Vagina (tissue), 2 donors: ENCODE results near the gene C11orf65. TPM values are rescaled to one million over a fixed set of nuclear protein-coding genes. Genes with fewer than 3 reads are reported as not detected.

Experiments
- DNase-seq, 2 donors: peaks; one replicate each; pipeline ENCODE4 v3.0.0-alpha.2; 2017; ENCODE audit errors: extremely low spot score in 2 of 2
- H3K27ac ChIP-seq: fragments of 200-600 bp; sonication (generic); one replicate; pipeline ENCODE4 v1.5.1; 2019
- H3K27me3 ChIP-seq: fragments of 200-600 bp; sonication (generic); one replicate; pipeline ENCODE4 v1.5.1; 2019
- H3K36me3 ChIP-seq, 2 donors: fragments of 200-600 bp; sonication (generic); one replicate each; pipeline ENCODE4 v1.5.1; 2017 to 2019
- H3K4me1 ChIP-seq: fragments of 200-600 bp; sonication (generic); one replicate; pipeline ENCODE4 v1.5.1; 2019
- H3K4me3 ChIP-seq, 2 donors: fragments of 200-600 bp; sonication (generic); 1 replicate in 1 of 2; 2 replicates in 1 of 2; pipeline ENCODE4 v1.5.1; 2016 to 2019
- H3K9me3 ChIP-seq: fragments of 200-600 bp; sonication (generic); one replicate; pipeline ENCODE4 v1.5.1; 2019
- CTCF ChIP-seq, 3 experiments: fragments of 450-650 bp in 2 of 3; fragments of 200-600 bp in 1 of 3; sonication (generic) in 1 of 3; IDR thresholded peaks; one replicate each; pipeline ENCODE4 v1.5.1; 2017 to 2019; ENCODE audit warnings: antibody characterized with exemption in 3 of 3, mild to moderate bottlenecking in 2 of 3, moderate library complexity in 2 of 3
- POLR2A ChIP-seq, 2 donors: fragments of 450-650 bp; IDR thresholded peaks; one replicate each; pipeline ENCODE4 v1.6.1; 2017; ENCODE audit warnings: antibody characterized with exemption in 2 of 2, mild to moderate bottlenecking in 2 of 2, moderate library complexity in 2 of 2
- POLR2AphosphoS5 ChIP-seq, 2 donors: sonication (generic); formaldehyde crosslinking; IDR thresholded peaks; one replicate each; pipeline ENCODE4 v1.9.0; 2017; ENCODE audit warnings: antibody characterized with exemption in 2 of 2, mild to moderate bottlenecking in 2 of 2, low read depth in 1 of 2; ENCODE audit not compliant: insufficient read depth in 1 of 2
- intact Hi-C: fragments of 100-400 bp; cut with DNase I; formaldehyde crosslinking; loops from one replicate; pipeline ENCODE4 v1.15.1; 2023
- total RNA-seq: library from RNA; depleted of rRNA; stranded (reverse); fragments of >200 nt; gene quantifications from one replicate; pipeline ENCODE4 v1.2.3, GENCODE V29; 2016

Gene C11orf65
- total RNA-seq, 1 donor from 2014 or later = 0.25 TPM

GRCh38 chr11:108364159-108364558, 103.2 kb downstream of the C11orf65 start:
- H3K4me1 ChIP-seq = no peaks in the 10 kb centered on the region
- H3K27me3 ChIP-seq = no peaks in the 10 kb centered on the region
- no peaks in the 10 kb centered on the region for H3K36me3 ChIP-seq
- DNase-seq = no peak
- H3K27ac ChIP-seq = no peak overlapping the region
- H3K4me3 ChIP-seq = no peak overlapping the region
- intact Hi-C loops = no loop called here
- no peaks in the 10 kb centered on the region for H3K9me3 ChIP-seq
- TF ChIP-seq CTCF (IDR thresholded peaks at IDR 0.05) (no peak), POLR2AphosphoS5 (IDR thresholded peaks at IDR 0.05; ENCODE audit: insufficient read depth in 1 of 2, low read depth in 1 of 2) (no peak), POLR2A (IDR thresholded peaks at IDR 0.05) (no peak)

DNA sequence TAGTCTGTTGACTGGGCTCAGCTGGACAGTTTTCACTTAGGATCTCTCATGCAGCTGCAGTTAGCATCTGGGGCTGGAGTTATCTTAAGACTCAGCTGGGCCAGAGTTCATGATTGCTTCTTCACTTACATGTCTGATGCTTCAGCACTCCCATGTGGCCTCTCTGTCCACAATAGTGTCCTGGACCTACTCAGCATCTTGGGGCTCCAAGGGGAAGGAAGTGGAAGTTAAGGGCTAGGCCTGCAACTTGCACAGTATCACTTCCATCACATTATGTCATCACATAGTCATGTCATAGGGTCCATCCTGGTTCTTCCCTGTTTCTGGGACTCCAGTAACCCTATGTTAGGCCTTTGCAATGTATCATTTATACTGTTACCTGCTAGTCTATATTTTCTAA, 115.9 kb downstream of the C11orf65 start:
- no peak for DNase-seq
- intact Hi-C loops = no loop called here
- TF ChIP-seq POLR2AphosphoS5 (IDR thresholded peaks at IDR 0.05; ENCODE audit: insufficient read depth in 1 of 2, low read depth in 1 of 2) (no peak), POLR2A (IDR thresholded peaks at IDR 0.05) (no peak), CTCF (IDR thresholded peaks at IDR 0.05) (no peak)
- Histone ChIP-seq H3K4me1 (no peaks in the 10 kb centered on the region), H3K27ac (no peak overlapping the region), H3K9me3 (no peaks in the 10 kb centered on the region), H3K27me3 (no peaks in the 10 kb centered on the region), H3K4me3 (no peak overlapping the region), H3K36me3 (peaks cover 0 to 61% of the 10 kb centered on the region in 2 donors)

DNA sequence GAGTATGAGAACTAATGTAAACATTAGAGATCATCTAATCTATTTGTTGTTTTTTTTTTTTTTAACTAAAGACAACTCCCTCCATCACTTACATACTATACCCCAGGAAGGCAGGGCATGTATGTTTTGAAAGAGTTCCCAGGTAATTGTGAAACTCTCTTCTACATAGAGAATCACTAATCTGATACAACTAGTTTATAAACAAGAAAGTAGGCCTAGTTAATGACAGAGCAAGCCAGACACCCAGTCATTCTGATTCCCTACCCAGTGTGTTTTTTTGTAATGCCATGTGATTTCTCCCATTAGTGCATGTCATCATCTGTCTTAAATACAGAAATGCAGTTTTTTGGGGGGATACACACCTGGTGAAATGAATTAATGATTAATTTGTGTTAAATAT, 120.9 kb downstream of the C11orf65 start:
- no peaks in the 10 kb centered on the region for H3K9me3 ChIP-seq
- no peak overlapping the region for H3K27ac ChIP-seq
- H3K36me3 ChIP-seq = peaks cover 0 to 23% of the 10 kb centered on the region in 2 donors
- H3K27me3 ChIP-seq = no peaks in the 10 kb centered on the region
- TF ChIP-seq CTCF (IDR thresholded peaks at IDR 0.05) (no peak), POLR2A (IDR thresholded peaks at IDR 0.05) (no peak), POLR2AphosphoS5 (IDR thresholded peaks at IDR 0.05; ENCODE audit: insufficient read depth in 1 of 2, low read depth in 1 of 2) (no peak)
- H3K4me1 ChIP-seq = no peaks in the 10 kb centered on the region
- DNase-seq = no peak
- H3K4me3 ChIP-seq = no peak overlapping the region
- intact Hi-C loops = no loop called here

DNA sequence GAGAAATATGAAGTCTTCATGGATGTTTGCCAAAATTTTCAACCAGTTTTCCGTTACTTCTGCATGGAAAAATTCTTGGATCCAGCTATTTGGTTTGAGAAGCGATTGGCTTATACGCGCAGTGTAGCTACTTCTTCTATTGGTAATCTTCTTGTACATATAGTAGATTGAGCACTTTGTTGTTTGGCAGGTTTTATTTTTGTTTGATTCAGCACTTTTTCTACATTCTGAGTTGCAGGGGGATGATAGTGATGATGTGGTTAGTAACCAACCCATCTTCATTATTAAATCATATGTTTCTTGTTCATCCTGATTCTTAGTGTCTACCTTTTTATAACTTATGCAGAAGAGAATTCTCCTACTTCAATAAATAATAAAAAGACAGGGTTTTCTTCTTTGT, 121.6 kb downstream of the C11orf65 start:
- no peak for DNase-seq
- no peak overlapping the region for H3K27ac ChIP-seq
- H3K27me3 ChIP-seq = no peaks in the 10 kb centered on the region
- intact Hi-C loops = no loop called here
- TF ChIP-seq POLR2A (IDR thresholded peaks at IDR 0.05) = no peak
- TF ChIP-seq POLR2AphosphoS5 (IDR thresholded peaks at IDR 0.05; ENCODE audit: insufficient read depth in 1 of 2, low read depth in 1 of 2) = no peak
- H3K4me3 ChIP-seq = no peak overlapping the region
- H3K9me3 ChIP-seq = no peaks in the 10 kb centered on the region
- H3K36me3 ChIP-seq = peaks cover 0 to 17% of the 10 kb centered on the region in 2 donors
- H3K4me1 ChIP-seq = no peaks in the 10 kb centered on the region

DNA sequence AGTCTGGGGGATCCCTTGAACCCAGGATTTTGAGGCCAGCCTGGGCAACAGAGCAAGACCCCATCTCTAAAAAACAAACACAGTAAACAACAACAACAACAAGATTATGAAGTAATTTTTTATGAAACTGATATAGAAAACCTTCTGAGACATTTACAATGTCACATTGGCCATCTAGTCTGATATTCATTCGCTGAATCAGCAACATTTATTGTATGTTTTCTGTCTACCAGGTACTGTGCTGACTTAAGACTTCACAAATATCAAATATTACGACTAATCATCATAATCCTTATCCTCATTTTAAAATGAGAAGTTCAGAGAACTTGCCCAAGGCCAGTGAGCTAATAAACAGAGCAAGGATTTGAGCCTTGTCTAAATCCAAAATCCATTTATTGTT, 123.6 kb downstream of the C11orf65 start:
- H3K4me3 ChIP-seq = no peak overlapping the region
- H3K36me3 ChIP-seq = no peaks in the 10 kb centered on the region
- no peak for DNase-seq
- intact Hi-C loops = no loop called here
- no peaks in the 10 kb centered on the region for H3K27me3 ChIP-seq
- no peaks in the 10 kb centered on the region for H3K4me1 ChIP-seq
- TF ChIP-seq POLR2AphosphoS5 (IDR thresholded peaks at IDR 0.05; ENCODE audit: insufficient read depth in 1 of 2, low read depth in 1 of 2) (no peak), POLR2A (IDR thresholded peaks at IDR 0.05) (no peak), CTCF (IDR thresholded peaks at IDR 0.05) (no peak)
- H3K27ac ChIP-seq = no peak overlapping the region
- no peaks in the 10 kb centered on the region for H3K9me3 ChIP-seq
